Measurements from ENCODE around the gene KLF4. TPM values are rescaled to one million over a fixed set of nuclear protein-coding genes. Genes with fewer than 3 reads are reported as not detected.
"Not testable (repeated sequence)": the region's sequence is repeated elsewhere in the genome, so short reads cannot be mapped to it uniquely, and the experiment has no call there.

Gene KLF4
- polyA plus RNA-seq, 1 donor from 2014 or later: 0.92 TPM

DNA sequence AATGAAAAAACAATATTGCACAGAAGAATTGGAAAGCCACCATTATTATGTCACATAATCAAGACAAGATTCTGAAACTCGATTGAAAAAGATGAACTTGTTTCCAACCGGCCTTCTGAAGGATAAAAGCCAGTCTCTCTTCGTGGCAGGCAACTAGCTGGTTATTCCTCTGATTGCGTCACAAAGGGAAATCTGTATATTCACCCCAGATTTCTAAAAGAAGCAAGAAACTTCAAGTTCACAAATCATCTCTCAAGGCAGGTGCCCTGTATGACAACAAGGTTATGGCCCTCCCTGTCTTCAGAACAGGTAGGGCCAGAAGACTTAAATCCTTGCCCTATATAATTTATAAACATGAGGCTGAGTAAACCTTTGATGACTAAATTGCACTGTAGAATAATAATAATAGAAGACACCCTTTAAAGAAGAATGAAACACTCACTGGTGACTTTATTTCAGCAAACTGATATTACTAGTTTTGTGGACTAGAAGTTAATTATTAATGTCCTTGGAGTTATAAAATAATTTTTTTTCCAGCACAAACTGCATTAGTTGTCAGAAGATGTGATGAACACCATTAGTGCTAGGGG lies 2.9 kb upstream of the KLF4 start:
- no peaks in the 10 kb centered on the region for H3K9me3 ChIP-seq (ENCODE audit: low read length)
- no peaks in the 10 kb centered on the region for H3K9me2 ChIP-seq (ENCODE audit: insufficient read depth, low read length)
- H3K36me3 ChIP-seq (ENCODE audit: insufficient read depth, low read length): no peaks in the 10 kb centered on the region
- no peak overlapping the region for H3K27ac ChIP-seq (ENCODE audit: low read length)
- H3F3A ChIP-seq (ENCODE audit: insufficient read depth, low read length, poor library complexity, severe bottlenecking): no peaks in the 10 kb centered on the region
- peaks cover 46% of the 10 kb centered on the region for H3K27me3 ChIP-seq (ENCODE audit: insufficient read depth, low read depth, low read length)
- H3K4me3 ChIP-seq (ENCODE audit: low read length): no peak overlapping the region
- TF ChIP-seq SMC3 (conservative IDR thresholded peaks at IDR 0.05; ENCODE audit: poor library complexity): no peak
- TF ChIP-seq EZH2 (IDR thresholded peaks at IDR 0.05; ENCODE audit: borderline replicate concordance, insufficient read depth, low read length, poor library complexity, severe bottlenecking): no peak
- TF ChIP-seq RAD21 (conservative IDR thresholded peaks at IDR 0.05): no peak
- TF ChIP-seq, protein P1, sequence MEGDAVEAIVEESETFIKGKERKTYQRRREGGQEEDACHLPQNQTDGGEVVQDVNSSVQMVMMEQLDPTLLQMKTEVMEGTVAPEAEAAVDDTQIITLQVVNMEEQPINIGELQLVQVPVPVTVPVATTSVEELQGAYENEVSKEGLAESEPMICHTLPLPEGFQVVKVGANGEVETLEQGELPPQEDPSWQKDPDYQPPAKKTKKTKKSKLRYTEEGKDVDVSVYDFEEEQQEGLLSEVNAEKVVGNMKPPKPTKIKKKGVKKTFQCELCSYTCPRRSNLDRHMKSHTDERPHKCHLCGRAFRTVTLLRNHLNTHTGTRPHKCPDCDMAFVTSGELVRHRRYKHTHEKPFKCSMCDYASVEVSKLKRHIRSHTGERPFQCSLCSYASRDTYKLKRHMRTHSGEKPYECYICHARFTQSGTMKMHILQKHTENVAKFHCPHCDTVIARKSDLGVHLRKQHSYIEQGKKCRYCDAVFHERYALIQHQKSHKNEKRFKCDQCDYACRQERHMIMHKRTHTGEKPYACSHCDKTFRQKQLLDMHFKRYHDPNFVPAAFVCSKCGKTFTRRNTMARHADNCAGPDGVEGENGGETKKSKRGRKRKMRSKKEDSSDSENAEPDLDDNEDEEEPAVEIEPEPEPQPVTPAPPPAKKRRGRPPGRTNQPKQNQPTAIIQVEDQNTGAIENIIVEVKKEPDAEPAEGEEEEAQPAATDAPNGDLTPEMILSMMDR (IDR thresholded peaks at IDR 0.05; ENCODE audit: poor library complexity, severe bottlenecking): no peak
- TF ChIP-seq, protein P2, sequence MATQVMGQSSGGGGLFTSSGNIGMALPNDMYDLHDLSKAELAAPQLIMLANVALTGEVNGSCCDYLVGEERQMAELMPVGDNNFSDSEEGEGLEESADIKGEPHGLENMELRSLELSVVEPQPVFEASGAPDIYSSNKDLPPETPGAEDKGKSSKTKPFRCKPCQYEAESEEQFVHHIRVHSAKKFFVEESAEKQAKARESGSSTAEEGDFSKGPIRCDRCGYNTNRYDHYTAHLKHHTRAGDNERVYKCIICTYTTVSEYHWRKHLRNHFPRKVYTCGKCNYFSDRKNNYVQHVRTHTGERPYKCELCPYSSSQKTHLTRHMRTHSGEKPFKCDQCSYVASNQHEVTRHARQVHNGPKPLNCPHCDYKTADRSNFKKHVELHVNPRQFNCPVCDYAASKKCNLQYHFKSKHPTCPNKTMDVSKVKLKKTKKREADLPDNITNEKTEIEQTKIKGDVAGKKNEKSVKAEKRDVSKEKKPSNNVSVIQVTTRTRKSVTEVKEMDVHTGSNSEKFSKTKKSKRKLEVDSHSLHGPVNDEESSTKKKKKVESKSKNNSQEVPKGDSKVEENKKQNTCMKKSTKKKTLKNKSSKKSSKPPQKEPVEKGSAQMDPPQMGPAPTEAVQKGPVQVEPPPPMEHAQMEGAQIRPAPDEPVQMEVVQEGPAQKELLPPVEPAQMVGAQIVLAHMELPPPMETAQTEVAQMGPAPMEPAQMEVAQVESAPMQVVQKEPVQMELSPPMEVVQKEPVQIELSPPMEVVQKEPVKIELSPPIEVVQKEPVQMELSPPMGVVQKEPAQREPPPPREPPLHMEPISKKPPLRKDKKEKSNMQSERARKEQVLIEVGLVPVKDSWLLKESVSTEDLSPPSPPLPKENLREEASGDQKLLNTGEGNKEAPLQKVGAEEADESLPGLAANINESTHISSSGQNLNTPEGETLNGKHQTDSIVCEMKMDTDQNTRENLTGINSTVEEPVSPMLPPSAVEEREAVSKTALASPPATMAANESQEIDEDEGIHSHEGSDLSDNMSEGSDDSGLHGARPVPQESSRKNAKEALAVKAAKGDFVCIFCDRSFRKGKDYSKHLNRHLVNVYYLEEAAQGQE (IDR thresholded peaks at IDR 0.05; ENCODE audit: borderline replicate concordance): no peak
- TF ChIP-seq POLR2AphosphoS5 (IDR thresholded peaks at IDR 0.05): no peak
- no peak for TF ChIP-seq MXI1 (conservative IDR thresholded peaks at IDR 0.05; ENCODE audit: poor library complexity, severe bottlenecking)
- H3K79me2 ChIP-seq (replicated peaks; ENCODE audit: insufficient read depth, low read length): no peaks in the 10 kb centered on the region
- no peak overlapping the region for H2AFZ ChIP-seq (ENCODE audit: low read depth, low read length)
- no peak overlapping the region for H3K9ac ChIP-seq (ENCODE audit: low read length)
- H3K4me2 ChIP-seq (ENCODE audit: low read length): no peak overlapping the region
- no peaks in the 10 kb centered on the region for H4K20me1 ChIP-seq (ENCODE audit: insufficient read depth)

DNA sequence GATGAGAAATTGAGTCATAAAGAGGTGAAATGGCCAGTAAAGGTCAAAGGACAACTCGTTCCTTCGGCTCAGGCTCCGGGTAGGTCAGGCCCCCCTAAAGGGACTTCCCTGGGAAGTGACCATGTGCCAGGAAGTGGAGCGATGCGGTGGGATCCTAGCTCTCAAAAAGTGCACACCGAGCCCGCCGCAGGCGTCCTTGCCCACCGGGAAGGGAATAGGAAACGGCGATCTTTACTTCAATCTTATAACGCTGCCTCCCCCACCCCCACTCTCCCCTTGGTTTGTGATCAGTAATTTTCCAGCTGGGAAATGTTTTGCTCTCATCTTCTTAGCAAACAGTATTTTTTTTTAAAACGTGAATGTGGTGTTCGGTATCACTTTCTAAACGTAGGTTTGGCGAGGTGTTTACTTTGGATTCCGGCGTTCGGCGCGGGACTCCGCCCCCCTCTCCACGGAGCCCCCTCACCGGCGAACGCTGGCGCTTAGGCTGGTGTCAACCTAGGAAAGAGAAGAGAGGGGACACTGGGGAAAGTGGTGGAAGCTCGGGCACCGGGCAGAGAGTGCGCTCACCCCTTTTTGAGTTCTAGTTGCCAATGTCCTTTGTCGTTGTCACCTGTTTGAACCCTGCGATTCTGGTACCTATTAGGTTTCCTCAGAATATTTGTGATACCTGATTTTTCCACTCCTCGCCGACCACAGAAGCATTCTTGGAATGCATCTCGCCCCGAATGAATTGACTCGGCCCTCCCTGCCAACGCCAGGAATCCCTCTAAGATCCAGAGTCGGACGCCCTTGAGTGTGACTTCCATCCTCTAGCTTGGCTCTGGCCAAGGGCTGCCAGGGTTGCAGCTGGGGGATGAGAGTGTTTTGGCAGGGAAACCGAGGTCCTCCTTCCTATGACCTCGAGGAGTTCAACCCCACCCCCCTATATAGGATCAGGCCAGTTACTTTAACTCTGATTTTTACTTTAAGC lies 1.8 kb upstream of the KLF4 start:
- no peak overlapping the region for H3K27ac ChIP-seq (ENCODE audit: low read length)
- TF ChIP-seq EP300 (conservative IDR thresholded peaks at IDR 0.05; ENCODE audit: poor library complexity, severe bottlenecking) (no peak), EZH2 (IDR thresholded peaks at IDR 0.05; ENCODE audit: borderline replicate concordance, insufficient read depth, low read length, poor library complexity, severe bottlenecking) (no peak)
- no peaks in the 10 kb centered on the region for H4K20me1 ChIP-seq (ENCODE audit: insufficient read depth)
- no peaks in the 10 kb centered on the region for H3K36me3 ChIP-seq (ENCODE audit: insufficient read depth, low read length)
- H3F3A ChIP-seq (ENCODE audit: insufficient read depth, low read length, poor library complexity, severe bottlenecking): no peaks in the 10 kb centered on the region
- H3K9me3 ChIP-seq (ENCODE audit: low read length): no peaks in the 10 kb centered on the region
- no peaks in the 10 kb centered on the region for H3K9me2 ChIP-seq (ENCODE audit: insufficient read depth, low read length)
- no peaks in the 10 kb centered on the region for H3K79me2 ChIP-seq (replicated peaks; ENCODE audit: insufficient read depth, low read length)
- no peak overlapping the region for H3K4me2 ChIP-seq (ENCODE audit: low read length)
- H3K4me3 ChIP-seq (ENCODE audit: low read length): peak overlapping the region; percentile 83
- H2AFZ ChIP-seq (ENCODE audit: low read depth, low read length): no peak overlapping the region
- H3K9ac ChIP-seq (ENCODE audit: low read length): no peak overlapping the region
- H3K27me3 ChIP-seq (ENCODE audit: insufficient read depth, low read depth, low read length): peaks cover 57% of the 10 kb centered on the region

DNA sequence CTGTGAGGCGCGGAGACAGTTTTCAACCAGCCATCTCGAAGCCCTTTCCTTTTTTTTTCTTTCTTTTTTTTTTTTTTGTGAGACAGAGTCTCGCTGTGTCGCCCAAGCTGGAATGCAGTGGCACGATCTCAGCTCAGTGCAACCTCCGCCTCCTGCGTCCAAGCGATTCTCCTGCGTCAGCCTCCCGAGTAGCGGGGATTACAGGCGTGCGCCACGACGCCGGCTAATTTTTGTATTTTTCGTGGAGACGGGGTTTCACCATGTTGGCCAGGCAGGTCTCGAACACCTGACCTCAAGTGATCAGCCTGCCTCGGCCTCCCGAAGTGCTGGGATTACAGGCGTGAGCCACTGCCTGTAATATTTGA lies 1.0 kb upstream of the KLF4 start:
- not testable (repeated sequence) for H2AFZ ChIP-seq (ENCODE audit: low read depth, low read length); H3K9me3 ChIP-seq (ENCODE audit: low read length); H3F3A ChIP-seq (ENCODE audit: insufficient read depth, low read length, poor library complexity, severe bottlenecking); H3K9me2 ChIP-seq (ENCODE audit: insufficient read depth, low read length); H3K79me2 ChIP-seq (replicated peaks; ENCODE audit: insufficient read depth, low read length); H3K36me3 ChIP-seq (ENCODE audit: insufficient read depth, low read length); H4K20me1 ChIP-seq (ENCODE audit: insufficient read depth)
- Histone ChIP-seq H3K4me3 (ENCODE audit: low read length) (peak overlapping the region; percentile 83), H3K27ac (ENCODE audit: low read length) (peak overlapping the region; percentile 28), H3K4me2 (ENCODE audit: low read length) (peak overlapping the region; percentile 82), H3K9ac (ENCODE audit: low read length) (peak overlapping the region; percentile 70), H3K27me3 (ENCODE audit: insufficient read depth, low read depth, low read length) (peaks cover 65% of the 10 kb centered on the region)
